ENCODE data around the gene CD1C.
"Not testable (repeated sequence)": the region's sequence is repeated elsewhere in the genome, so short reads cannot be mapped to it uniquely, and the experiment has no call there.

CD1C gene

DNA sequence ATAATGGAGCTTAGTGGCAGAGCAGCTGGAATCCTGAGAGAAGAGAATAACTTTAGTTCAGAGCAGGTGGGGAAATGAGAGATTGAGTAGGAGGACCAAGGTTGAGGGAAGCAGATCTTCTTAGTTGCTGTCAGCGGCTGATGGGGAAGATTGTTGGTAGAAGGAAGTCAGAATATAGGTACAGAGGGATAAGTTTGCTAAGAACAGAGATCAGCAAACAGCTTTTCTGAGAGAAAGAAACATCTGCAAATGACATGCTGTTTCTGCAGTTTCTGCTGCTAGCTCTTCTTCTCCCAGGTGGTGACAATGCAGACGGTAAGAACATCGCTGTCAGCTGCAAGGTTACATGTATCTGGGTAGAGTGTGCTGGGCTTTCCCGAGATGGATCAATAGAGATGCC is at the start of gene CD1C:
TSS of gene CD1C (plus strand) at position 113 of the 400 bp plus-strand sequence. CDS start at position 255, 142 bp downstream.
- no peak for DNase-seq

- no peak for DNase-seq
These were observed 43.1 kb upstream of the CD1C start for GRCh38 chr1:158246650-158247049.

GRCh38 chr1:158248118-158248517 is 41.6 kb upstream of the CD1C start:
- no peak for DNase-seq

DNA sequence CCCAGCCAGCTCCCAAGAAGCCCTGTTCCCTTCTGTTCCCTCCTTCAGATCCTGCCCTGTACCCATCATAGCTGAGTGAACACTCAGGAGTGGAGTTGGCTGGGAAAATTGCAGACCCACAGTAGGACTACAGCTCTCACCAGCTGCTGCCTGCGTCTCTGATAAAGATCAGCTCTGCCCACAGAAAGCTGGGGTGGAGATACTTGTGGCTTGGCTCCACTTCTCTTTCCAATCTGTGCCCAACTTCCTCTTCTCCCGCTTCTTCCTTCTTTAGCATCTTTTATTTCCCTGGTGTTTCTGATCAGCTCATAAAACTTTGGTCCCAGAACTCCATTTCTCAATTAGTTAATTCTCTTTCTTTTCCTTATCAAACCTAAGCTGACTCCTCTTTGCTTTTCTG is 41.0 kb upstream of the CD1C start:
- no peak for DNase-seq

DNA sequence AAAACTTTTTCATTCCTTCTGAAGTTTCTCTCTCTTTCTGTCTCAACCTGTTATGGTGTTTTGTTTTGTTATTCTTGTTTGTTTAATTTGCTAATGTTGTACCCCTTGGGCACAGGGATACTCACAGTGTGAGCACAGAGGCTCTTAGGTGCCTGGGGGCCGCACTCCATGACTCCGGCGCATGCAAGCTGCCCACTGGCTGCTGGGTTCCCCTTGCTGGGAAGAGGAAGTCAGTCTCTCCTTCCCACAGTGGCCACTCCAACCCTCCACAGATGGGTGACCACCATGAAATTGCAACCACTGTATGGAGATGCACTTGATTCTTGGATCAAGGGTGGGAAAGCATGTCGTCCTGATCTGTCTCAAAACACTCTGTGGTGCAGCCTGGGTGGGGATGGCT is 40.1 kb upstream of the CD1C start:
- DNase-seq: no peak

GRCh38 chr1:158251163-158251562 is 38.6 kb upstream of the CD1C start:
- no peak for DNase-seq

GRCh38 chr1:158255656-158256055 is 34.1 kb upstream of the CD1C start:
- DNase-seq: no peak

- DNase-seq: not testable (repeated sequence)
These were observed 33.0 kb upstream of the CD1C start for GRCh38 chr1:158256747-158257146.

GRCh38 chr1:158257888-158258287 is 31.8 kb upstream of the CD1C start:
- DNase-seq: no peak

DNA sequence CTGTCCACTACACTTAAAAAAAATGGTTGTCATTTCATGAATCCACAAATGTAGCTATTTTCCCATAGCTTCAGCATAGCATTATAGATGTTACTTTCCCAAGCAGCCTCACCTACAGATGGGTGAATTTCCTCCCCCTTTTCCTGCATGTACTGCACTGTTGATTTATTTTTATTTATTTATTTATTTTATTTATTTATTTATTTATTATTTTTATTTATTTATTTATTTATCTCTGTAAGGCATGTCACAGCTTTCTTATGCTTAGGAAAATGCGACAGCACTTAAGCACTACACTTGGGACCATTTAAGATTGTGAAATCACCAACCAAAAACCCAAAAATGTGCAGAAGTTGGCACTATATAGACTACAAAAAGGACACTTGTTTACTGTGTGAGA is 30.6 kb upstream of the CD1C start:
- no peak for DNase-seq

DNA sequence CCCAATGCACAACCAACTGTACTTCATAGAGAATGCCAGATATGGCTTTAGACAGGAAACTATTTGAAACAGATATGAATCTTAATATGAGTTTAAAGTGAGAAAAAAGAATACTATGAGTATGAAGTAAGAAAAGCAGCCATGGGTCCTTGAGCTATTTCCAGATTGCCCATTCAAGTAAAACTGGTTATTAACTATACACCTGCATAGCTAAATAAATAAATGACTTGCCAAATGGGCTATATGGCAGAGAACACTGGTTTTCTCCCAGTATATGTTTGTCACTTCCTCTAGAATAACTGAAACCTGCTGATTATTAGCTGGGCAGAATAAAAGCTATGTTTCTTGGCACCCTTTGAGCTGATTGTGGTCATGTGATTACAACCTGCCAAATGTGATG is 17.0 kb upstream of the CD1C start:
- DNase-seq: no peak

DNA sequence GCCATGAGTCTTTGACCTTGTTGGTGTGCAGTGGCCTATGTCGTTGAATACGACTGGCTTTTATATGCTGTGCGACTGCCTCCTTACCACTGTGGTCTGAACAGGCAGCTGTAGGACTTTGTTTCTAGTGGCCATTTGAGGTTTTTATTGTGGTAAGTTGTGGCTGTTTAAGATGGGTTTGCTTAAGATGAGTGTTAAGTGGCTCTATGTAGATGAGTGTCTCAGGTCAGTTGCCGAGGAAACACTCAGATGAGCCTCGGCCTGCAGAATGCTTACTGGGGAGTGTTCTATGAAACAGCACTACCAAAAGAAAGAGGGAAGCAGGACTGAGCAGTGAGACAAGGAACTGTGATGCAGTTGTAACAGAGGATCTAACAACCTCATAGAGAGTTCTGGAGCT is 14.9 kb upstream of the CD1C start:
- DNase-seq: no peak

GRCh38 chr1:158282421-158282820 is 7.3 kb upstream of the CD1C start:
- not testable (repeated sequence) for DNase-seq

DNA sequence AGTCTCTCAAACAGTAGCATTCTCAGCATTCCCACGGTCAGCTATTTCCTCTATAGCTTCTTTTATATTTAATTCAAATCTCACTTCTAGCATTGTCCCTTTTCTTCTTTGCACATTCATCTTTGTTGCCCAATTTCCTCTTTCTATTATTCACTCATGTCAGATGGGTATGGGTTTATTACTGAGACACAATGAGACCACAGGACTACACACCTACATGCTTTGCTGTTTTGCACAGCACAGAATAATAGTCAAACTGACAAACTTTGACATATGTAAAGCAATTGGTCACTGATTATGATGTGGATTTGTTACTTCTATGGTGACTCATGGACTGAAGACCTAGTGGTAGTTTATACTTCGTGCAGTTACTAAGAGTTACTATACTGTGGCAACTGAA is 5.8 kb upstream of the CD1C start:
- no peak for DNase-seq

GRCh38 chr1:158285756-158286241 is 3.9 kb upstream of the CD1C start:
- no peak for DNase-seq

- DNase-seq: no peak
These were observed 3.2 kb upstream of the CD1C start for GRCh38 chr1:158286487-158286886.

- DNase-seq: no peak
These were observed 2.8 kb upstream of the CD1C start for GRCh38 chr1:158286941-158287346.

GRCh38 chr1:158290321-158290844 is 660 bp downstream of the CD1C start:
- DNase-seq: no peak

GRCh38 chr1:158295791-158296190 is 6.1 kb downstream of the CD1C start:
- no peak for DNase-seq

- DNase-seq: no peak
These were observed 20.9 kb downstream of the CD1C start for GRCh38 chr1:158310623-158311022.

GRCh38 chr1:158311066-158311465 is 21.3 kb downstream of the CD1C start:
- DNase-seq: no peak

DNA sequence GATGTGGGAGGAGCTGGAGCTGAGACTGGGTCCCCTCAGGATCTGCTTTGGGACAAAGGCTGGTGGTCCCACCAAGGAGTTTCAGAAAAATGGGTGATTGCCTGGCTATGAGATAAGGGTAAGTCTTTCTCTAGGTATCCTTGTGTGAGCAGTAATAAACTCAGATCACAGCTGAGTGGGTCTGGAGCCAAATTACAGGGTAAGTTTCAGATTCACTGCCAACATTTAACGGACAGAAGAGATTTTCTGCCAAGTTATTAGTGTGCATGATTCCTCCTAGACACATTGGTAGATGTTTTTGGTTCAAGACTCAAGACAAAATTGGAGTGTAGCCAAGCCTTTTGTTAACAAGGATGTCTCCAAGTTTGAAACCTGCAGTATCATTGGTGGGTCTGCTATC is 34.1 kb downstream of the CD1C start:
- DNase-seq: no peak

- DNase-seq: no peak
These were observed 34.7 kb downstream of the CD1C start for GRCh38 chr1:158324395-158324794.

DNA sequence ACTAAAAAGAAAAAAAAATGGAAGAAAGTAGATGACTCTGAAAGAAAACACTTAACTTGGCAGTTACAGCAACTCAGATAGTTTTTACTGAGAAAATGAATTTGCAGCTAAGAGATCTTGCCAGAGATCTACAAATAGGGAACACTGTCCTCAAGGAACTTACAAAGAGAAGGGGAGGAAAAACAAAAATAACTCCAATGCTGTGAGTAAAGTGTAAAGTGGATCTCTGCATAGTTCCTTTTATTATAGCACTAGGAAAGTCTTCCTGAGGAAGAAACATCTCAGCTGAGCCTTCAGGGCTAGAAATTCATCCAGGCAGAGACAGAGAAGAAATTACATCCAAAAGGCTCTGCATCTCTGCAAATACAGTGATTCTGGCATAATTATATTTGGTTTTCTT is 37.8 kb downstream of the CD1C start:
- DNase-seq: no peak

DNA sequence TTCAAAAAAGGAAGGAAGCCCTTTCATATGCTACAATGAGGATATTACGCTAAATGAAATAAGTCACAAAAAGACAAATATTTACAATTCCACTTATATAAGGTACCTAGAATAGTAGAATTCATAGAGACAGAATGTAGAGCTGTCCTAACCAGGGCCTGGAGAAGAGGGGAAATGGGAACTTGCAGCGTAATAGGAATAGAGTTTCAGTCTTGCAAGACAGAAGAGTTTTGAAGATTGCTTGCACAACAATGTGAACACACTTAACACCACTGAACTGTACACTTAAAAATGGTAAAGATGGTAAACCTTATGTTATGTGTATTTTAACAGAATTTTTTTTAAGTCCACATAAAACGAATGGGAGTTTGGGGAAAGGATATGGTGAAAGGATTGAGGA is 38.7 kb downstream of the CD1C start:
- DNase-seq: no peak

GRCh38 chr1:158329300-158329699 is 39.6 kb downstream of the CD1C start:
- no peak for DNase-seq

Data from amniotic stem cell (primary cell).